ENCODE measurements around the gene AQP3.
"Not testable (repeated sequence)": the region's sequence is repeated elsewhere in the genome, so short reads cannot be mapped to it uniquely, and the experiment has no call there.

AQP3 gene

GRCh38 chr9:33464045-33464636, 16.7 kb upstream of the AQP3 start:
- no peak for DNase-seq

- DNase-seq, result no peak
These were observed 15.8 kb upstream of the AQP3 start for GRCh38 chr9:33463151-33463550.

- DNase-seq, result no peak
These were observed 14.1 kb upstream of the AQP3 start for GRCh38 chr9:33461492-33461891.

GRCh38 chr9:33460854-33461253, 13.5 kb upstream of the AQP3 start:
- DNase-seq, result no peak

GRCh38 chr9:33459115-33459514, 11.7 kb upstream of the AQP3 start:
- no peak for DNase-seq

GRCh38 chr9:33458444-33458843, 11.1 kb upstream of the AQP3 start:
- DNase-seq, result peak; percentile 75

GRCh38 chr9:33455945-33456344, 8.6 kb upstream of the AQP3 start:
- DNase-seq, result no peak

- not testable (repeated sequence) for DNase-seq
These were observed 8.1 kb upstream of the AQP3 start for GRCh38 chr9:33455456-33455855.

GRCh38 chr9:33454661-33455026, 7.3 kb upstream of the AQP3 start:
- DNase-seq, result not testable (repeated sequence)

GRCh38 chr9:33453999-33454660, 6.7 kb upstream of the AQP3 start:
- no peak for DNase-seq

GRCh38 chr9:33453286-33453860, 6.0 kb upstream of the AQP3 start:
- no peak for DNase-seq

GRCh38 chr9:33452828-33453271, 5.5 kb upstream of the AQP3 start:
- DNase-seq, result peak; percentile 80

GRCh38 chr9:33450621-33451146, 3.3 kb upstream of the AQP3 start:
- no peak for DNase-seq

GRCh38 chr9:33449715-33450114, 2.3 kb upstream of the AQP3 start:
- no peak for DNase-seq

- no peak for DNase-seq
These were observed 583 bp upstream of the AQP3 start for GRCh38 chr9:33447799-33448553.

- peak; percentile 74 for DNase-seq
These were observed 1.0 kb downstream of the AQP3 start for GRCh38 chr9:33446240-33446945.

- DNase-seq, result no peak
These were observed 1.8 kb downstream of the AQP3 start for GRCh38 chr9:33445389-33446239.

- DNase-seq, result no peak
These were observed 3.8 kb downstream of the AQP3 start for GRCh38 chr9:33443464-33444154.

- no peak for DNase-seq
These were observed 4.3 kb downstream of the AQP3 start for GRCh38 chr9:33443047-33443446.

- no peak for DNase-seq
These were observed 5.3 kb downstream of the AQP3 start for GRCh38 chr9:33442125-33442524.

GRCh38 chr9:33440609-33441008, 6.8 kb downstream of the AQP3 start:
- DNase-seq, result no peak
